ENCODE measurements around the gene ASB7. TPM values are rescaled to one million over a fixed set of nuclear protein-coding genes. Genes with fewer than 3 reads are reported as not detected.

ASB7 gene
- polyA plus RNA-seq, 1 donor (not counting 4 experiments of a cell fraction or from before 2014, with no cell fraction given): 10.8 TPM

- H3K36me3 ChIP-seq (ENCODE audit: control insufficient read depth in 2 of 2, extremely low read depth in 1 of 2, insufficient read depth in 2 of 2, low read length in 2 of 2): peaks cover 3 to 17% of the 10 kb centered on the region in 2 experiments
- peaks cover 11% of the 10 kb centered on the region for H3K4me1 ChIP-seq (ENCODE audit: control insufficient read depth, extremely low read depth, insufficient read depth, low read length)
- no peak overlapping the region for H3K9ac ChIP-seq (ENCODE audit: control insufficient read depth, extremely low read depth, insufficient read depth, low read length)
- dilution Hi-C loops (cut with MboI; ENCODE audit: extremely low pct_ligation_motif_present, low sequenced_read_pairs): no loop called here
- H3K4me3 ChIP-seq (ENCODE audit: control insufficient read depth in 2 of 3, extremely low read depth in 1 of 3, insufficient read depth in 2 of 3, low read depth in 1 of 3, low read length in 3 of 3): no peak overlapping the region
- no peak overlapping the region for H2AFZ ChIP-seq (ENCODE audit: control insufficient read depth, low read length)
- no peaks in the 10 kb centered on the region for H3K27me3 ChIP-seq (ENCODE audit: control insufficient read depth, extremely low read depth, insufficient read depth, low read length)
- no peaks in the 10 kb centered on the region for H3K9me3 ChIP-seq (ENCODE audit: control insufficient read depth, low read depth, low read length)
- H4K20me1 ChIP-seq (ENCODE audit: control insufficient read depth, extremely low read depth, insufficient read depth, low read length): no peaks in the 10 kb centered on the region
- H3K27ac ChIP-seq (ENCODE audit: control insufficient read depth, insufficient read depth, low read length): no peak overlapping the region
- TF ChIP-seq EZH2 (IDR thresholded peaks at IDR 0.05; ENCODE audit: low read length) (no peak), CTCF (optimal IDR thresholded peaks at IDR 0.05 in 1 of 3, IDR thresholded peaks at IDR 0.05 in 1 of 3, conservative IDR thresholded peaks at IDR 0.05 in 1 of 3; ENCODE audit: extremely low read depth in 1 of 3, insufficient read depth in 2 of 3, low read length in 3 of 3) (no peak)
- DNase-seq (ENCODE audit: low read depth, low spot score) (no peak), FAIRE-seq (no peak)
- peaks cover 40% of the 10 kb centered on the region for H3K79me2 ChIP-seq (ENCODE audit: control insufficient read depth, insufficient read depth, low read length)
- H3K9me1 ChIP-seq (ENCODE audit: control insufficient read depth, extremely low read depth, insufficient read depth, low read length): no peaks in the 10 kb centered on the region
- H3K4me2 ChIP-seq (ENCODE audit: control insufficient read depth, extremely low read depth, insufficient read depth, low read depth, low read length): no peak overlapping the region
Measured at GRCh38 chr15:100631831-100632230, 29.4 kb downstream of the ASB7 start.

DNA sequence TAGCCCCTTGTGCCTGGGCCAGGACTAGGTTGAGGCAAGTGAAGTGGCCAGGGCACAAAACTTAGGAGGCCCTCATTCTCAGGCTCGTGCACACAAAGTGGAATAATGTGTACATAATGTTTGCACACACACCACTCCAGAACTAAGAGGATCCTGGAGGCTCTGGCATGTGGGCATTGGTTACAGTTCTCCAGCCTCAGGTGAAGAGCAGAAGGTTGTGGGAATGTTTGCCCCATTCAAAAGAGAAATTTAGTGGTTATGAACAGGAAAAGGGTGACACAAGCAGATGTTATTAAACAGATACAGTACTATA, 31.3 kb downstream of the ASB7 start:
- Histone ChIP-seq H3K4me3 (ENCODE audit: control insufficient read depth in 2 of 3, extremely low read depth in 1 of 3, insufficient read depth in 2 of 3, low read depth in 1 of 3, low read length in 3 of 3) (no peak overlapping the region), H3K79me2 (ENCODE audit: control insufficient read depth, insufficient read depth, low read length) (peaks cover 51% of the 10 kb centered on the region), H4K20me1 (ENCODE audit: control insufficient read depth, extremely low read depth, insufficient read depth, low read length) (no peaks in the 10 kb centered on the region), H3K9me3 (ENCODE audit: control insufficient read depth, low read depth, low read length) (no peaks in the 10 kb centered on the region), H3K4me1 (ENCODE audit: control insufficient read depth, extremely low read depth, insufficient read depth, low read length) (peaks cover 11% of the 10 kb centered on the region), H2AFZ (ENCODE audit: control insufficient read depth, low read length) (no peak overlapping the region), H3K9ac (ENCODE audit: control insufficient read depth, extremely low read depth, insufficient read depth, low read length) (no peak overlapping the region), H3K4me2 (ENCODE audit: control insufficient read depth, extremely low read depth, insufficient read depth, low read depth, low read length) (no peak overlapping the region), H3K9me1 (ENCODE audit: control insufficient read depth, extremely low read depth, insufficient read depth, low read length) (no peaks in the 10 kb centered on the region), H3K27ac (ENCODE audit: control insufficient read depth, insufficient read depth, low read length) (no peak overlapping the region), H3K27me3 (ENCODE audit: control insufficient read depth, extremely low read depth, insufficient read depth, low read length) (no peaks in the 10 kb centered on the region), H3K36me3 (ENCODE audit: control insufficient read depth in 2 of 2, extremely low read depth in 1 of 2, insufficient read depth in 2 of 2, low read length in 2 of 2) (peaks cover 3 to 17% of the 10 kb centered on the region in 2 experiments)
- FAIRE-seq (no peak), DNase-seq (ENCODE audit: low read depth, low spot score) (no peak)
- no peak for TF ChIP-seq CTCF (optimal IDR thresholded peaks at IDR 0.05 in 1 of 3, IDR thresholded peaks at IDR 0.05 in 1 of 3, conservative IDR thresholded peaks at IDR 0.05 in 1 of 3; ENCODE audit: extremely low read depth in 1 of 3, insufficient read depth in 2 of 3, low read length in 3 of 3)
- TF ChIP-seq EZH2 (IDR thresholded peaks at IDR 0.05; ENCODE audit: low read length): no peak
- dilution Hi-C loops (cut with MboI; ENCODE audit: extremely low pct_ligation_motif_present, low sequenced_read_pairs): no loop called here

Measured in keratinocyte (primary cell).